Natural killer cell (primary cell): ENCODE results near the gene CNKSR1. TPM values are rescaled to one million over a fixed set of nuclear protein-coding genes. Genes with fewer than 3 reads are reported as not detected.

ENCODE experiments used
- ATAC-seq, 3 donors: fragments of 150-1000 bp in 2 of 3; fragments of 200-7000 bp in 1 of 3; cut with Tn5 transposase; 1 replicate in 1 of 3; 2 replicates in 2 of 3; pipeline ENCODE4 v1.10.0; 2021; ENCODE audit warnings: mild to moderate bottlenecking in 2 of 3, moderate library complexity in 2 of 3
- DNase-seq, 2 donors: peaks; one replicate each; pipeline versions ENCODE4 v3.0.0 to v3.0.0-alpha.2; 2013 to 2021; ENCODE audit warnings: mixed read lengths in 1 of 2
- H3K27ac ChIP-seq: one replicate; pipeline ENCODE4 v1.5.1; 2013; ENCODE audit warnings: mild to moderate bottlenecking, low read length
- H3K27me3 ChIP-seq: one replicate; pipeline ENCODE4 v1.6.1; 2013; ENCODE audit warnings: low read length; ENCODE audit not compliant: control insufficient read depth, insufficient read depth
- H3K36me3 ChIP-seq: one replicate; pipeline ENCODE4 v1.6.1; 2013; ENCODE audit warnings: low read length; ENCODE audit not compliant: control insufficient read depth, insufficient read depth
- H3K4me1 ChIP-seq: one replicate; pipeline ENCODE4 v1.6.1; 2013; ENCODE audit warnings: low read length; ENCODE audit not compliant: control insufficient read depth, insufficient read depth
- H3K4me3 ChIP-seq: one replicate; pipeline ENCODE4 v1.5.1; 2013; ENCODE audit warnings: low read length
- H3K9me3 ChIP-seq: one replicate; pipeline ENCODE4 v1.6.1; 2013; ENCODE audit warnings: low read length; ENCODE audit not compliant: control insufficient read depth, insufficient read depth
- H3K27ac Mint-ChIP-seq, 2 donors: one replicate each; pipeline ENCODE4 v1.8.0; 2022; ENCODE audit warnings: mild to moderate bottlenecking in 2 of 2, mixed read lengths in 2 of 2, moderate library complexity in 1 of 2
- H3K27me3 Mint-ChIP-seq, 2 donors: one replicate each; pipeline ENCODE4 v1.8.0; 2022; ENCODE audit warnings: low read depth in 2 of 2, mixed read lengths in 2 of 2
- H3K36me3 Mint-ChIP-seq: one replicate; pipeline ENCODE4 v1.8.0; 2022; ENCODE audit warnings: mixed read lengths
- H3K4me1 Mint-ChIP-seq, 2 donors: one replicate each; pipeline ENCODE4 v1.8.0; 2022; ENCODE audit warnings: mixed read lengths in 2 of 2
- H3K4me3 Mint-ChIP-seq: one replicate; pipeline ENCODE4 v1.8.0; 2022; ENCODE audit warnings: mild to moderate bottlenecking, moderate library complexity, mixed read lengths
- H3K9me3 Mint-ChIP-seq, 2 donors: one replicate each; pipeline ENCODE4 v1.8.0; 2022; ENCODE audit warnings: mixed read lengths in 2 of 2
- WGBS: methylation state at CpG from one replicate; pipeline ENCODE4 v1.1.7; 2013; ENCODE audit warnings: missing lambda C conversion rate; ENCODE audit not compliant: insufficient coverage; 5-methylcytosine and 5-hydroxymethylcytosine counted together
- intact Hi-C: fragments of 100-400 bp; cut with micrococcal nuclease; formaldehyde crosslinking; loops from one replicate; pipeline ENCODE4 v1.14.2; 2022
- total RNA-seq, 4 donors: library from RNA; stranded (reverse); fragments of 120-200 nt in 1 of 4; gene quantifications; one replicate each; pipeline versions ENCODE4 v1.2.3 to v1.2.4, GENCODE V29; 2013 to 2022
- TF ChIP-seq, protein P1 (sequence below): fragments of 200-600 bp; IDR thresholded peaks from one replicate; pipeline ENCODE4 v1.8.0; 2022; ENCODE audit warnings: antibody characterized with exemption

The CNKSR1 gene
- total RNA-seq, 3 donors from 2014 or later (not counting 1 experiment from before 2014, with no cell fraction given) = 0.89 to 1.9 (median 1.0) TPM

DNA sequence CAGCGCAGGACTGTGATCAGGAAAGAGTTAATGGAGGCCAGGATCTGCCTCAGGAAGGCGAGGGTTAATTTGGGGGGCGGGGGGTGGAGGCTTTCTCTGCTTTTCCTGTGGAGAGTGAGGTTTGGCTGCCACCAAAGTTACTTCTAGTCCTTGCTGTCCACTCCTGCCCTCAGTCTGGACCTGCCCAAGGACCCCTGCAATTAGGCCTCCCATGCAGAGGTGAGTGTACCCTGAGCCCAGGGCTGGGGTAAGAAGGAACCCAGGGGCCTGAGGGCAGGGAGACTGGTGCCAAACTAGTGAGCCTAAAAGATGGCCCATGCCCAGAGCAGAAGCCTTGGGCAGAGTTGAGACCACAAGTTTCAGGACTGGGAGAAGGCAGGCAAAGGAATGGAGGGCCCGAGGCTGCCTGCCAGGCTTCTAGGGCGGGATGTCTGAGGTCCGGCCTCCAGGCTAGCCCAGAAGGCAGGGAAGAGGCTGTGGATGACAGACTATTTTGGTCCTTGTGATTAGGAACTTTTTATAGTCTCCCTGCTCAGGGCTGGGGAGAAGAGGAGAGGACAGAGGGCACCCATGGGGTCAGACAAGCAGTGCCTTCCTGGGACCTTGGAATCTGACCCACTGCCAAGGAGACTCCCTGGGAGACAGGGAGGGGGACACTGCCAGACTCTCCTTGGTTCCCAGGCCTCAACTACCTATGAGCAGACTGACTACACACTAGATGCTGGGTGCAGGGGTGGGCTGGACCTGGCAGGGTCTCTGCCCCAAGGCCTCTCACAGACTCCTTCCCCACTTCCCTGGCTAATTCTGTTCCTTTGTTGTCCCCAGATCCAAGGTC lies 18.2 kb upstream of the CNKSR1 start, which contains the start of gene FAM110D:
TSS of gene FAM110D (plus strand) at position 172 of the 835 bp plus-strand sequence. CDS start 2,213 bp downstream, outside the sequence.
- no peak within 1 kb of the TSS for H3K27ac ChIP-seq
- H3K27me3 Mint-ChIP-seq = peaks cover 35 to 37% of the 10 kb centered on the region in 2 donors
- no peaks in the 10 kb centered on the region for H3K9me3 ChIP-seq
- H3K27me3 ChIP-seq = peaks cover 27% of the 10 kb centered on the region
- peaks cover 23% of the 10 kb centered on the region for H3K4me1 ChIP-seq
- no peaks in the 10 kb centered on the region for H3K36me3 Mint-ChIP-seq
- H3K27ac Mint-ChIP-seq = no peak within 1 kb of the TSS
- intact Hi-C loops = no loop called here
- no peak within 1 kb of the TSS for H3K4me3 Mint-ChIP-seq
- TF ChIP-seq, protein P1, sequence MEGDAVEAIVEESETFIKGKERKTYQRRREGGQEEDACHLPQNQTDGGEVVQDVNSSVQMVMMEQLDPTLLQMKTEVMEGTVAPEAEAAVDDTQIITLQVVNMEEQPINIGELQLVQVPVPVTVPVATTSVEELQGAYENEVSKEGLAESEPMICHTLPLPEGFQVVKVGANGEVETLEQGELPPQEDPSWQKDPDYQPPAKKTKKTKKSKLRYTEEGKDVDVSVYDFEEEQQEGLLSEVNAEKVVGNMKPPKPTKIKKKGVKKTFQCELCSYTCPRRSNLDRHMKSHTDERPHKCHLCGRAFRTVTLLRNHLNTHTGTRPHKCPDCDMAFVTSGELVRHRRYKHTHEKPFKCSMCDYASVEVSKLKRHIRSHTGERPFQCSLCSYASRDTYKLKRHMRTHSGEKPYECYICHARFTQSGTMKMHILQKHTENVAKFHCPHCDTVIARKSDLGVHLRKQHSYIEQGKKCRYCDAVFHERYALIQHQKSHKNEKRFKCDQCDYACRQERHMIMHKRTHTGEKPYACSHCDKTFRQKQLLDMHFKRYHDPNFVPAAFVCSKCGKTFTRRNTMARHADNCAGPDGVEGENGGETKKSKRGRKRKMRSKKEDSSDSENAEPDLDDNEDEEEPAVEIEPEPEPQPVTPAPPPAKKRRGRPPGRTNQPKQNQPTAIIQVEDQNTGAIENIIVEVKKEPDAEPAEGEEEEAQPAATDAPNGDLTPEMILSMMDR = no peak
- no peak within 1 kb of the TSS for H3K4me3 ChIP-seq
- DNase-seq (no peak), ATAC-seq (no peak)
- WGBS = 74% methylated on average over 6 of the region's 6 CpGs
- no peaks in the 10 kb centered on the region for H3K36me3 ChIP-seq
- no peaks in the 10 kb centered on the region for H3K9me3 Mint-ChIP-seq
- peaks cover 0 to 9% of the 10 kb centered on the region in 2 donors for H3K4me1 Mint-ChIP-seq

DNA sequence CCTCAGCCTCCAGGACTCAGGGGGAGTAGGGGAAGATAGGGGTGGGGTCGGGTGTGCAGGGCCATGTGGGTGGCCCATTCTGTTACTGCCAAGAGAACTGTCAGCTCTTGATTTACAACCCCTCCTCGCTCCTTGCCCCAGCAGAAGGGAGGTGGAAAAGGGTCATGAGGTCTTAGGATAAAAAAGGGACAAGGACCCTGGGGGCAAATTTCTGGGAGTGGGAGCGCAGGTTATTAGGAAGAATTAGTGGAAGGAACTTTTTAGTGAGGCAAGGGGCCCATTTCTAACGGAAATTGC lies 17.6 kb upstream of the CNKSR1 start:
- peaks cover 29 to 37% of the 10 kb centered on the region in 2 donors for H3K27me3 Mint-ChIP-seq
- H3K4me3 Mint-ChIP-seq = no peak overlapping the region
- H3K9me3 ChIP-seq = no peaks in the 10 kb centered on the region
- no peak for DNase-seq
- H3K36me3 Mint-ChIP-seq = no peaks in the 10 kb centered on the region
- peaks cover 27% of the 10 kb centered on the region for H3K4me1 ChIP-seq
- no peak for ATAC-seq
- TF ChIP-seq, protein P1 = no peak
- no peaks in the 10 kb centered on the region for H3K36me3 ChIP-seq
- H3K4me1 Mint-ChIP-seq = peaks cover 0 to 12% of the 10 kb centered on the region in 2 donors
- no peak overlapping the region for H3K27ac ChIP-seq
- H3K27ac Mint-ChIP-seq = no peak overlapping the region
- peaks cover 30% of the 10 kb centered on the region for H3K27me3 ChIP-seq
- H3K4me3 ChIP-seq = no peak overlapping the region
- intact Hi-C loops = loop anchor here (10.0 kb wide), 1 partner anchor 235 kb away; no protein-coding TSS in a partner anchor
- no peaks in the 10 kb centered on the region for H3K9me3 Mint-ChIP-seq
- 74% methylated on average over 4 of the region's 4 CpGs for WGBS

DNA sequence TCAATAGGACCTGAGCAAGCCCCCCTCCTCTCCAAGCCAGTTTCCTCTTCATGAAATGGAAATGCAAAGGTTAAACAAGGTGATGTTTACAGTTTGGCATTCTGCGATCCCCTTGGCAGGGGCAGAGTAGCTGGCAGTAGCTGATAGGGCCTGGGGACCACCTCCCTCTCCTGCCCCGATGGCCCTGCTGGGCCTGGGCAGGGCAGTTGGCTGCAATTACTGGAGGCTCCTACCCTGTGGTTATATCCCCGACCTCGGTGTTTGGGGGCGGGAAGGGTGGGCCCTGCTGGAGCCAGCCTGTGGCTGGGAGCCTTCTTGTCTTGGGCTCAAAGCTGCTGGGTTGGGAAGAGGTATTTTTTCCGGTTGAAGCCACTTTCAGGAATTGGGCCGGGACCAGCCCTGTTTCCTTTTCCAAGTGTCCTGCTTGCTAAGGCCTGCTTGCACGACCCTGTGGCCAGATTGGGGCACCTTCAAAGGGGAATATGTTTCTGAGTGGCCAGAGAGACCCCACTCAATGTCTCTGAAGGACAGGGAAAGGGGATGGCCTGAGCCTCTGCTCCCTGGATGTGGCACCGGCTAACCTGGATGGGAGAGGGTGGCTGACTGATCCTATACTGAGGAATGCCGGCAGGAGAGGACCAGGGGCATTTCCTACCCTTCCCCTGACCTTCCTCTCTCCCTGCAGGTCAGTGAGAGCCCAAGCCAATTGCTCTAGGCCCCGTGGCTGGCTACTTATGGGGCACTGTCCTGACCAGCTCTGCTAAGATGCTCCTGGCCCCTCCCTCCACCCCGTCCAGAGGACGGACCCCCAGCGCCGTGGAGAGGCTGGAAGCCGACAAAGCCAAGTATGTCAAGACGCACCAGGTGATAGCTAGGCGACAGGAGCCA lies 16.5 kb upstream of the CNKSR1 start:
- Histone ChIP-seq H3K9me3 (no peaks in the 10 kb centered on the region), H3K36me3 (no peaks in the 10 kb centered on the region), H3K27me3 (peaks cover 29% of the 10 kb centered on the region), H3K4me1 (peaks cover 29% of the 10 kb centered on the region), H3K4me3 (no peak overlapping the region), H3K27ac (no peak overlapping the region)
- Mint-ChIP-seq H3K4me3 (no peak overlapping the region), H3K27me3 (peaks cover 18 to 34% of the 10 kb centered on the region in 2 donors), H3K4me1 (peaks cover 0 to 9% of the 10 kb centered on the region in 2 donors), H3K27ac (no peak overlapping the region), H3K9me3 (no peaks in the 10 kb centered on the region), H3K36me3 (no peaks in the 10 kb centered on the region)
- ATAC-seq = no peak
- 75% methylated on average over 18 of the region's 18 CpGs for WGBS
- intact Hi-C loops = loop anchor here (10.0 kb wide), 1 partner anchor 234 kb away; no protein-coding TSS in a partner anchor
- no peak for DNase-seq
- TF ChIP-seq, protein P1 = no peak
